HG03520 (cell line): ENCODE data around the gene ZSCAN12.

ENCODE experiments used
- ATAC-seq: cut with Tn5 transposase; IDR thresholded peaks from one replicate; pipeline ENCODE4 v1.9.1; 2021; ENCODE audit warnings: mild to moderate bottlenecking, moderate library complexity; ENCODE audit not compliant: unreplicated experiment

The ZSCAN12 gene

DNA sequence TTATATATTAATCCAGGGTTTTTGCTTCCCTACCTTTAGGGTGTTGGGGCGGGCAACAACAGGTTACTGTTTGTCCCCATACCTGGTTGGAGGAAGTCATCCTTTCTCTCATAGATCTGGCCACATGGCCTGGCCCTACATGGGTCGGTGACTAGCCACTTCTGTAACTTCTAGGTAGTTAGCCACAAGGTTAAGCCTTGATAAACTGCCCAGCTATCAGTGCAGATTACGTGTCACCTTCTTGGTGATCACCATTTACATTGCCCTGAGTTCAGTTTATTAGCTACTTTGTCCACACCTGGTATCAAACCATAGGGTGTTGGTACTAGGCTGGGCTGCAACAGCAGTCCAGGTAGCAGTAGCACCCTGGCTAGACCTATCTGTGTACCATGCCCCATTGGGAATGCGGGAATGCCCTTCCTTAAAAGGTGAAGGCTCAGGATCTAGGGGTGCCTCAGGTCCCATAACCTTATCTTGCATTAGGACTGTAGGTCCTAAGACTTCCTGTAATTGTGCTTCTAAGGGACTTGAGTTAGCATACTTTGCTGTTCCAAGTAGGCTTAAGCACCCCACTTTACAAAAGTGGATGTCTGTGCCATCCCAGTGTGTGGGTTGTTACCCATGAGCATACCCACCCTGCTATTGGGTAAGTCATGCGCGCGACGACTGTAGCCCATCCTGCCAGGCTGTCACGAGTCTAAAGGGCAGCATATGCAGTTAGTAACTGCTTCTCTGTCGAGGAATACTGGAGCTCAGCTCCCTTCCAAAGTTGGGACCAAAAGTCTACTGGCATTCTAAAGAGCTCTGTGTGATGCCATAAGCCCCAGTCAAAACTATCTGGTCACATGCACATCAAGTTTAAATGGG, 44.6 kb downstream of the ZSCAN12 start:
- ATAC-seq = no peak

DNA sequence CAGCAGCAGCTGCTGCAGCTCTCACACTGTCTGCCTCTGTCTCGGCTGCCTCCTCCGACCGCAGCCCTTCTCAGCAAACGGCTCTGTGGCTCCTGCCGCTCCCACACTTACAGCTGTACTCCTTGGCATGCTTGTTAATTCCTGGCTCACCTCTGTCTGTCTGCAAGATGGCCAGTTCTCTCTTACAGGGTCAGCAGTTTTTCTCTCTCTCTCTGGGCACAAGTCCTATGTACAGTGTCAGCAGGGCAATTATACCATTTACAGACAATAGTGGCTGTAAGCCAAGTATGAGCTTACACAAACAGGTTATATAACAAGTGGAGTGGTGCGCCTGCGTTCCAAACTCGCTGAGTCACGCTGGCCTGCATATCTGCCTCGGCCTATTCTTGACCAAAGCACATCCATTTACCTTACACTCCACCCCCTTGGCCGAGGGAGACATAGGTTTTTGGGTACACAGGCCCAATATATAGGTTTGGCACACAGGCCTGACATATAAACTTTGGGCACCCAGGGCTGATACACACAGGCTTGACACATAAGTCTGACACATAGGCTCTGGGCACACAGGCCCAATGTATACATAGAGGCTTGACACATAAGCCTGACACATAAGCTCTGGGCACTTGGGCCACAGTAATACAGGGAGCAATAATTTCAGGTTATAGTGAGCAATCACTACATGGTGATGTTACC, 45.4 kb downstream of the ZSCAN12 start:
- no peak for ATAC-seq

DNA sequence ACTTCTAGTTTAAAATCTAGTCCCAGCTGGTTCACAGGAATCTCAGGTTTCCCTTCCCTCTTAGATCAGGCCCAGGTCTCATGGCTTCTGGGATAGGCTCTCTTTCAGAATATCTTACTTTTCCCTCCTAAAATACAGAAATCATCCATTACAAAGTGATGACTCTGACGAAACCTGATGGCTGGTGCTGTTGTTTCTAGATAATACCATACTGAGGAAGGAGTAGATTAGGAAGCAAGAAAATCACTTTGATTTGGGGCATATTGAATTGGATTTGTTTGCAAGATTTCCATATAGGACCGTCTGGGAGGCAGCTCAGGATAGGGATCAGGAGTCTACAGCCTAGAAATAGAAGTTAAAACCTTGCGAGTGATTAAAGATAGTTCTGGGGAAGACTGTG, 46.2 kb downstream of the ZSCAN12 start:
- no peak for ATAC-seq

DNA sequence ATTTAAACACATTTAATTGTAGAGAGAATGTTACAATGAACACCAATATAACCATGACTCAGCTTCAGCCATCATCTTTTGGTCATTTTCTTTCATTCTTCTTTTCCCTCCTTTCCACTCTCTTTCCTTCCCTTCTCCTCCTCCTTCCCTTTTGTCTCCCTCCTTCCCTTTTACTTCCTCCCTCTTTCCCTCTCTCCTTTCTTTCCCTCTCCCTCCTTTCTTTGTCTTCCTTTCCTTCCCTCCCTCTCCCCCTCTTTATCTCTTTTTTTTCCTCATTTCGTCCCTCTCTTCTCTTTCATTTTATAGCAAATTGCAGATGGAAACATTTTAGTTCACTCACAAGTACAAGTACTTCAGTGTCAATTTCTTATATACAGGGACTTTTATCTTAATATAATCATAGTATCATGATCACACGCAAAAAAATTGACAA, 48.0 kb downstream of the ZSCAN12 start:
- no peak for ATAC-seq

DNA sequence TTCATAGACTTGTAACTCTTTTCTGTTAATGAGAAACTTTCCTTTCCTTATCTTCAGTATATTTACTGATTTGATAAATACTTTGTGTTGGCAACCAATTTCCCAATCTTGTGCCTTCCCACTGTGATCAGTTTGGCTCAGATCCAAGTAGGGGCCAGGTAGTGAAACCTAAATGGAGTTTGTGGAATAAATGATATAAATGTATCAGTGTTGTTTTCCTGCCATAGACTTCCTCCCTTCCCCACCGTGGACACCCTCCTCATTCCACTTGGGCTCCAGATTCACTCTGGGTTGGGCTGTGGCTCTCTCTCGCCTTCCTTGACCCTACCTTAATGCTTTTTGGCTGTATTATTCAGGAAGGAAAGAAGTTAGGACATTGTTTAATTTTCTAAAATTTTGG, 48.5 kb downstream of the ZSCAN12 start:
- no peak for ATAC-seq

DNA sequence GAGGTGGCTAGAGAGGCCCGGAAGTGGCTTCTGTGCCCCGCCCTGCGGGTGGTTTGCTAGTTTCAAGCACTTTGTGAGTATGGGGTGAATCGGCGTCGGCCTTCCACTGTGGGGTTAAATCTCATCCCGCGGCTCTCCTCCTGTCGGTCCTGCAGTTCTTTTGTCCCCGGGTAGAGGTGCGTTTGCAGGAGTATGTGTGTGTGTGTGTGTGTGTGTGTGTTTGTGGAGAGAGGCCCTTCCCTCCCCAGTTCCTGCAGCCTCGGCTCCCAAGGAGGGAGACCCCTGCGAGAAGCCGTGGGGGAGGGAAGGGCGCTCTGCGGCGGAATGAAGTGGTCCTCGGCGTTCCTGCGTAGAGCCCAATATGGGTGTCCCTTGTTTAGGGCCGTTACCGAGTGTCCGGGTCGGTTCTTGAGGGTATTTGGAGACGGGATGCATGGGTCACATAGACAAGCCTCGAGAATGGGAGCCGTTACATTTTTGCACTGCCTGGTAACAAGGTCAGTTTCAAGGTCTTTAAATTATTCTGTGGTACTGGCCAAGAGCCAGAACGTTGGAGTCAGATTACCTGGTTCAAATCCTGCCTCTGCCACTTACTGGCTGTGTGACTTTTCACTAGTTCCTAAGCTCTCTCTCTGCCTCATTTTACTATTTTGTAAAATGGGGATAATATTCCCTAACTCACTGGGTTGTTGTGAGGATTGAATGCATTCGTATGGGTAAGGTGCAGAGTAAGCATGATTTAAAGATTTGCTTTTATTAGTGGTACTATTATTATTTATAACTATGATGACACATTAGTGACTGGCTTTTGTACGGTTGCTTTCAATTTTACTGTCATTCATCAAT, 49.4 kb downstream of the ZSCAN12 start, which contains the start of gene ZKSCAN3:
ZKSCAN3 (plus strand) TSS at position 56 of the 846 bp plus-strand sequence. CDS start 9,640 bp downstream, outside the sequence.
- ATAC-seq = peak; percentile 96

DNA sequence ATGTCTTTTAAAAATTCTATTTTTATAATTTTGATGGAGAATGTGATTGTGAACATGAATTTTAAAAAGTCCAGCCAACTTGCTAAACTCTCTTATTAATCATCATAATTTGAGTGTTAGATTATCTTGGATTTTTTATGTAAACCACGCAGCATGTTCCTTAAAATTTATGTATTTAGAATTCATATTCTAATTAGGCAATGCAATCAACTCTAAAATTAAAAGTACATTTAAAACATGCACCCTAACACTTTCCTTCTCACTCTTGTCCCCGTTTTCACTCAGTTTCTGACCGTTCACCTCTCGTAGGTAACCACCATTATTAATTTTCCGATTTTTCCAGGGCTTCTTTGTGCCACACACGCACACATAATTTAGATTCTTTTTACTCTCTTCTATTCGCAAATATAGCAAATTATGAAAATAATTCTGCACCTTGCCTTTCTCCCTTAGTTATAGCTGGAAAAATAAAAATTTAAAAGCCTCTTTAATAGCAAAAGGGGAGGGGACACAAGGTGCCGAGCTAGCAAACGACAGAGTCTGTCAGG, 50.1 kb downstream of the ZSCAN12 start:
- ATAC-seq = no peak

DNA sequence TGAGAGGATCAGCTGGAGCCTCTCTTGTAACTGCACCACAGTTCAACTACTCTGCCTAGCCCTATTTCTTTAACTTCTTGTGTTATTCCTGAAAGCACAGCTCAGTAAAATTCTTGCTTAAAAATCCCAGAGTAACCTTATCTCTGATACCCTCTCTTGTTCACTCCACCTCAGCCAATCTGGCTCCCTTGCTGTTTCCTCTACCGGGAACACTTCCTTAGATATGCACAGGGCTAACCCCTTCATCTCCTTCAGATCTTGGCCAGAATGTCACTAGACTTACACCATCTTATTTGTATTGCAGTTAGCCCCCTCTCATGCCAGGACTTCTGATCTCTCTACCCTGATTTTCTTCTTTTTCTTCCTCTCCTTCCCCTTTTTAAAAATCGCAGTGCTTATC, 52.4 kb downstream of the ZSCAN12 start:
- ATAC-seq = no peak

DNA sequence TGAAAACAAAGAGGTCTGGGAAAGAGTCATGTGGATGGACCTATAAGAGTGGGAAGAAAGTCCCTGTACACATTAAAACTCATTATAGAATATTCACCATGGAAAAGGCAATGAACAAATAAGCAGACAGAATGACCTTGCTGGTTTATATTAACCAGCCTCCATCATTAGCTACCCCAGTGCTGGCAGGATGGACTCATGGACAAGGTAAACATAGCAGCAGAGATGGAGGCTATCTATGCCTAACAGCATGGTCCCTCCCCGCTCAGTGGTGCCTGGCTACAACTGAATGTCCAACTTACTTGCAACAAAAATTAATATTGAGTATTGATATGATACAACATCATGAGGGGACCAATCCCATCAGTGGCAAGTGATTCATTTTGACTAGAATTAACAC, 54.3 kb downstream of the ZSCAN12 start:
- no peak for ATAC-seq

DNA sequence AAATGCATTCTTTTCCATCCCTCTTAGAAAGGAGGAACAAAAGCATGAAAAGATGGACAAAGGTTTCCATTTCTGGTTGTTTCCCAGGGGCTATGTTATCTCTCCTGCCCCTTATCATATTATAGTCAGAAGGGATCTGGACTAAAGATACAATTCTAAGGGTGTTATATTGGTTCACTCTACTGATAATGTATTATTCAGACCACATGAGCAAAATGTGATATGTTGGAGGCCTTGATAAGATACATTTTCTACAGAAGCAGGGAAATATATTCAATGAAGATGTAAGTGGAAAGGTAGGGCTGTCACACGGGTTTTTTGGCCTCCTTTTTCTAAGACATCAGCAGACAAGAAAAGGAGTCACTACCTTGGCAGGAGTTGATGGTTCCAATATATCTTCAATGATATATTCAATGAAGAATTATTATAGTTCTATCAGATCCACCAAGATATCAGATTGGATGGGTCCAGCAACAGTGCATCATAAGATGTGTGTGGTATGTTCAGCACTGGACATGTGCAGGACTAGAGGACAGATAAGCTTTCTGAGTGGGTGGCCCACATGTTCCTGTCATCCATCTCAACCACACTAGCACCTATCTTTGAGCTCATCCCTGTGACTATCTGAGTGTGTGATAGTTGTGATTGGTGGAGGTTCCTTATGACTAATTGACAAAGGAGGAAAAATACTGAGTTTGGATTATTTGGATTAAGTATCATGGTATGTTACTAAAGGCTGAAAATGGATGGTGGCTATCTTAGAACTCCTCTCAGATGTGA, 55.5 kb downstream of the ZSCAN12 start:
- ATAC-seq = no peak

DNA sequence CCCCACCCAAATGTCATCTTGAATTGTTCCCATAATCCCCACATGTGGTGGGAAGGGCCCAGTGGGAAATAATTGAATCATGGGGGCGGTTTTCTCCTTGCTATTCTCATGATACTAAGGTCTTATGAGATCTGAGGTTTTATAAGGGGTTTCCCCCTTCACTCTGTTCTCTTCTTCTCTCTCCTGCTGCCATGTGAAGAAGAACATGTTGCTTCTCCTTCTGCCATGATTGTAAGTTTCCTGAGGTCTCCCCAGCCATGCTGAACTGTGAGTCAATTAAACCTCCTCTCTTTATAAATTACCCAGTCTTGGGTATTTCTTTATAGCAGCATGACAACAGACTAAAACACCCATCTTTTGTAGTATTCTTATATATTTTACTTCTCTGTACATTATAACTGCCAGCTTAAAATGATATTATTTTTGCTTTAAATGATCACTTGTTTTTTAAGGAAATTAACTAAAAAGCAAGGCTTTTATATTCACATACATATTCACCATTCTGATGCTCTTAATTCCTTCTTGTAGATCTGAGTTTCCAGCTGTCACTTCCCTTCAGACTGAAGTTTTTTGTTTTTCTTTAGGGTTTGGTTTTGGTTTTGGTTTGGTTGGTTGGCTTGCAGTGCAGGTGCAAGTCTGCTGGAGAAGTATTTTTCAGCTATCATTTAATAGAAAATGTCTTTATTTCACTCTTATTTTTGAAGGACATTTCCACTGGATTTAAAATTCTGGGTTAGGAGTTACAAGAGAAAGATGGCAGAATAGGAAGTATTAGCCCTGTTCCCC, 59.0 kb downstream of the ZSCAN12 start:
- ATAC-seq = no peak

DNA sequence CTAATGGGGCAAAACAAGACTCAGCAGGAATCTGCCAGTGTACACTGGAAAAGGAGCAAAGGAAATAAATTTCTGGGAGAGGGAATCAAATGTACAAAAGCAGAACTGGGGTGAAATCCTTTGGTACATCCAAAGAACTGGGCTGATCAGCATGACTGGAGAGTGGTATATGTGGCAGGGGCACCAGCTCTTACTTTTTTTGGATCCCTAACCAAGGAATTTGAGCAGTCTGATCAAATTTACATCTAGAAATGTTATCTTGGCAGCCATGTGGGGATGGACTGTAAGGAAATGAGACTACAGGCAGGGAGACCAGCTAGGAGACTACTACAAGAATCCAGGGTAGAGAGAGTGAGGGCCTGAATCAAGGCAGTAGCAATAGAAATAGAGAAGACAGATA, 62.4 kb downstream of the ZSCAN12 start:
- ATAC-seq = no peak

DNA sequence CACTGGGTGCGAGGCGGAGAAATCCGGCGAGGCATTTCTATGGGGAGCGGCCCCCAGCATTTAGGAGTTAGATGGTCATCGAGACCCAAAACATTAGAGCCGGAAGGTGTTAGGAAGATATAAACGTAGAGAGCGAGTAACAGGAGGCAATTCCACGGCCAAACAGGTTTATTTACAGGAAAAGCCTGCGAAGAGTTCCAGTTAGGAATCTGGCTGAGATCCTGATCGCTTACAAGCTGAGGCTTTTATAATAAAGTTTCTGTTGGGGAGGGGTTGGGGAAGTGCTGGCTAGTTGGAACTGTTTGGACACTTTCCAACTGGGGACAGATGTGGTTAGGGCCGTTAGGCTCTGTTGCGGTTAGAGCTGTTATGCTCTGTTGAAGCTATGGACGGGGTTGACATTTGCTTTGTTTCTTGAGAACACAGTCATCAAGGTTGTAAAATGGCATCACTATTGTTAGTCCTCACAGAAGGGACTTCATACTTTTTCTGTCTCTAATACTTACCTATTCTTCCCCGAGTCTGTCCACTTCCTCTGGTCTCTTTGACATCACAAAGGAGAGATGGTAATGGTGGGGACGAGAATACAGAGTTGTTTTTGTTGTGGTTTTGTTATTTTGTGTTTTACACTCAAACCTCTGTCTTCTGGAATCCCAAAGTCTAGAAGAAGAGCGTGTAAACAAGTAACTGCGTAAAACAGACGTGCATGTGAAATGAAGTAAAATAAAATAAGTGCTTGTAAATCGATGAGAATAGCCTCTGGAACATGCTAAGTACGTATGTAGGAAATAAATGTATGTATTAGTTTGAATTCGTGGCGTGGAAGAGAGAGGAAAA, 63.0 kb downstream of the ZSCAN12 start:
- peak; percentile 35 for ATAC-seq

DNA sequence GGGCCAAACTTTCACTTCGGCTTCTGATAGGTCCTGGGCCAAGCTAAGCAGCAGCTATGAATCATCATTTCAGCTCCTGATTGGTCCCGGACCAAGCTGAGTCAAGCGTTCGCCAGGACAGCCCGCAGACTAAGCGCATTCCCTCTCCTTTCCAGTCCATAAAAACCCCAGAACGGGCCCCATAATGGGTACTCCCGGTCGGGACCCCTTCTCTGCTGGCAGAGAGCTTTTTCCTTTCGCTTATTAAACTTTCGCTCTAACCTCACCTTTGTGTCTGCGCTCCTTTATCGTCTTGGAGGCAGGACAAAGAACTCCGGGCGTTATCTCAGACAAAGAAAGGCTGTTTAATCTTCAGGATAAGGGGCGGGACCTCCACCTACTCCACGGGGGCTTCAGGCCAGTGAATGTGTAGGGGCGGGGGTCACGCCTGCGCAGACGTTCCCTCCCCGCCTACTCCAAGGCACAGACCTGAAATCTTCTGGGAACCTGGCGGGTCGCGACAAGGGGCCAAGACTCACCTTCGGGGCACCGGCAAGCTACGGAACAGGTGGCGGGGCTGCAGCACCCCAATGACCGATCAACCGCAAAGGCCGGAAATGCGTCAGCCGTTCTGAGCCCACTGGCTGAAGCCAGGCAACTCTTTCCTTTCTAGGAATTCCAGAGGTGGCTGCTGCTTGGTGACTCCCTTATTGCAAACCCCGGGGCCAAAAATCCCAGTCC, 63.8 kb downstream of the ZSCAN12 start, which contains the start of gene ZSCAN31:
ZSCAN31 (minus strand) TSS at position 585 of the 720 bp plus-strand sequence. CDS start 6,465 bp downstream, outside the sequence.
- ATAC-seq = peak; percentile 81

DNA sequence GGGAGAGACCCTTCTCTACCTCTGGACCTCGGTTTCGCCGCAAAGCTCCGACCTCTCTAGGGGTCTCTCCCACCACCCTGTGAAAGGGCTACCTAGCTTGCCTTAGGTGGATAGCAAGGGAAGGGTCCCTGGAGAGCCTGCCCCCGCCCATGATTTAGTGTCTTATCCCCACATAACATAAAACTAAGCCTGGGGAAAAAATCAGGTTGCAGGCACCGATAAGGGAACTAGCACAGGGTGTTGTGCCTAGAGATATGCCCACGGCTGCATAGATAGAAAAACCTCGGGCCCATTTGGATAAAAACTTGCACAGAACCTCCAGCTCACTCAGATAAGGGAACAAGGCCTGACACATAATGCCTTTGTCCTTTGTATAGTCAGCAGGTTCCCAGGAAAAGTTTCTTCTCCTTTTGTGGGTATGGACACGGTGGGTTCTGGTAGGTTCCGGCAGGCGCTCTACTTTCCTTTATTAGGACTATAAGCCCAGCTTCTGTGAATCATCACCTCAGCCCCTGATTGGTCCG, 64.4 kb downstream of the ZSCAN12 start:
- no peak for ATAC-seq

DNA sequence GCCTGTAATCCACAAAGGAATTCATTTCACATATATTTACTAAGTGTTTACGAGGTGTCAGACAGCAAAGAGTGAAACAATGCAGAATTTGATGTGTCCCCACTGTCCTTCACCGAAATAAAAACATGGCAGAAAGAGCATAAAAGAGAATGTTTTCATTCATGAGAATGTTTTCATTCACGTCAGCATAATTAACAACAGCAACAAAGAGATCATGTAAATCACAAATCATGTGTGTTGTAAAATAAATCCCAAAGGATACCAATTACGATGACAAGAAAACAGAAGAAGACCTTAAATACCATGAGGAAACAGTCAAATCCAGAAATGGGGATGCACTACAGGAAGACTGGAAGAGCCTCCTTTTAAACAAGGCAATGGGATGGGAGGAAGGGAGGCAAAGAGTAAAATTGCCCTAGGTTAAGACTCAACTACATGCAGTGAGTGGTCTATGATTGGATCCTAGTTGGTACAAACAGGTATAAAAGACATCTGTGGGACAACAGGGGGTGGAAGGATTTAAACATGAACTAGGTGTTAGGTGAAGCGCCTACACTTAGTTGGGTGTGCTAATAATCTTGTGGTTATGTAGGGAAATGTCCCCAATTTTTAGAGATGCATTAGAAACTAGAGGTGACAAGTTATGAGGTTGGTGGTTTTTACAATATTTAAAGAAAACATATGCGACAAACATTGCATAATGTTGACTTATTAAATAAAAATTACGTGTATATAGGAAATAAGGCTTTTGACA, 65.1 kb downstream of the ZSCAN12 start:
- no peak for ATAC-seq

DNA sequence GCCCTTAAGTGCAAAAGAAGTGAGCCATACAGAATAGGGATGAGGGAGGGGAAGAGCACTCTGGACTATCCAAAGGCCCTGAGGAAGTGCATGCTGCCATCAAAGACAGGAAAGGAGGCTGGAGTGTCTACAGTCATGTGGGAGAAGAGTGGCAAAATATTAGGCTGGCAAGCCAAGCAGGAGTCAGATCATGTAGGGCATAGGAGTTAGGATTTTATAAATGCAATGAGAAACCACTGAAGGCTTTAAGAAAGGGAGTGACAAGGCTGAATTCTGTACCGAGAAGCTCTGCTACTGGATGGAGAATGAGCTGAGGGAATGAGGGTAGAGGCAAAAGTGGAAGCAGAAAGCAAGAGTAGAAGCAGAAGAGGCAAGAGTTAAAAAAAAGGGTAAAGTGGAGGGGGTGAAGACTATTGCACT, 65.9 kb downstream of the ZSCAN12 start:
- ATAC-seq = no peak
